Neural progenitor cell (in vitro differentiated cells): ENCODE measurements around the gene HJV.

ENCODE experiments used
- CTCF ChIP-seq: fragments of 200-600 bp; sonication (generic); IDR thresholded peaks from 2 replicates; pipeline ENCODE4 v1.5.1; 2017; ENCODE audit warnings: antibody characterized with exemption, mild to moderate bottlenecking
- EZH2 ChIP-seq: fragments of 200-600 bp; sonication (generic); IDR thresholded peaks from 2 replicates; pipeline ENCODE4 v1.6.1; 2017; ENCODE audit warnings: antibody characterized with exemption, mild to moderate bottlenecking, moderate library complexity
- EZH2phosphoT487 ChIP-seq: fragments of 200-600 bp; sonication (generic); IDR thresholded peaks from 2 replicates; pipeline ENCODE4 v1.6.1; 2017; ENCODE audit warnings: antibody characterized with exemption

DNA sequence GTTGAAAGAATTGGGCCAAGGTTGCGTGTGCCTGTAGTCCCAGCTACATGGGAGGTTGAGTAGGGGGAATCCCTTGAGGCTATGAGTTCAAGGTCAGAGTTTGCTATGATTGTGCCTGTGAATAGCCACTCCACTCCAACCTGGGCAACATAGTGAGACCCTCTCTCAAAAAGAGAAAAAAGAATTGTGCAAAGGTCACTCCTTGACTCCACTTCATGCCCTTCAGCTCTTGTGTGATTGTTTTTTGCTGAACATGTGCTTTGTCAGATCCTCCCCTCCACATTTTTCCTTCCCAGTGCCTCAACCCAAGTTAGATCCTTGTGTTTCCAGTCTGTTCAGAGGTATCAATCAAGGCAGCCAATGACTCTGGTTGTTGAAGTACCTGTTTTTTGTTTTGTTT lies 33.6 kb downstream of the HJV start:
- TF ChIP-seq CTCF (no peak), EZH2phosphoT487 (no peak), EZH2 (no peak)
